ENCODE data around the gene GPD2.
"Not testable (repeated sequence)": the region's sequence is repeated elsewhere in the genome, so short reads cannot be mapped to it uniquely, and the experiment has no call there.

GPD2 gene

GRCh38 chr2:156476021-156476849 is 40.1 kb downstream of the GPD2 start:
- DNase-seq (ENCODE audit: low read depth in 2 of 2), result no peak

GRCh38 chr2:156476850-156477206 is 40.6 kb downstream of the GPD2 start:
- peak; percentile 57 to 58 for DNase-seq (ENCODE audit: low read depth in 2 of 2)

DNA sequence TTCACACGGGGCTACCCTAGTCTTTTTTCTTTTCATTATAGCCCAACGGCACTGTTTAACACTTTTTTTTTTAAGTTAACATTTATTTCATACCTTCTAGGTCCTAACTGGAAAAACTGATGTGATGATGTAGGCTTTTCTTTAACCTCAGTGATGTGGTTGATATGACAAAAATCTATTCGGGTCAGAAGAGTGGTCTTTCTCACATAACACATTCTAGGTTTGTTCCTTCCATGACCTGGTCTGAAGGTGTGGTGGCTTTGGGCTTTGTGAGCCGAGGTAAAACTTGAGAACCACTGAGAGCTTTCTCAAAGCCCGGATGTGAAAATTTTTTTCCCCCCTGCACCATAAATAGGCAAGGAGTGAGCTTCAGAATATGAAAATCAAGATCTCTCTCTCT is 44.2 kb downstream of the GPD2 start:
- no peak for DNase-seq (ENCODE audit: low read depth in 2 of 2)

DNA sequence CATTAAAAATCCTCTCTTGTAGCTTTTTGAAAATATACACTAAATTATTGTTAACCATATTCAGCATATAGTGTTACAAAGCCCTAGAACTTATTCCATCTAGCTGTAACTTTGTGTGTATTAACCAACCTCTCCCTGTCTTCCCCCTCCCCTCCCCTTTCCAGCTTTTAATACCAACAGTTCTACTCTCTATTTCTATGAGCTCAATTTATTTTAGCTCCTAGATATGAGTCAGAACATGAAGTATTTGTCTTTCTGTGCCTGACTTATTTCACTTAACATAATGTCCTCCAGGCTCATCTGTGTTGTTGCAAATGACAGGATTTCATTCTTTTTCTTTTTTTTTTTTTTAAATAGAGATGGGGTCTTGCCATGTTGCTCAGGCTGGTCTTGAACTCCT is 45.1 kb downstream of the GPD2 start:
- no peak for DNase-seq (ENCODE audit: low read depth in 2 of 2)

- DNase-seq (ENCODE audit: low read depth in 2 of 2), result no peak
These were observed 47.6 kb downstream of the GPD2 start for GRCh38 chr2:156483741-156484173.

- no peak for DNase-seq (ENCODE audit: low read depth in 2 of 2)
These were observed 50.0 kb downstream of the GPD2 start for GRCh38 chr2:156486147-156486546.

DNA sequence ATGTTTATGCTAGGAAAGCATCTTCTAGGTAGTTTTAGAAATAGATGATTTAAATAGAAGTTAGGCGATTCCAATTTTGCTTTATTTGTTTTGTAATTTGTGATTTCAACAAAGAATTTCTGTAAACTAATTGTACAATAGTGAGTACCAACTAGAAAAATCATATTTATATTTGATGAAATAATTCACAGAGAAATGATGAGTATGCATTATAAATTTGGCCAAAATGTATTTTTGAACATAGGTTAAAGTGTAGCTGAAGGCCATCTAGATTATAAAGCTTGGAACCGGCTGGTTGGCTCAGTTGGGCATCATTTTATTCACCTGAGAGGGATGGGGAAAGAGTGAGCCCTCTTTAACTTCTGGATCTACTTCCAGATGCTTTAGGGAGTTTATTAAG is 50.4 kb downstream of the GPD2 start:
- no peak for DNase-seq (ENCODE audit: low read depth in 2 of 2)

DNA sequence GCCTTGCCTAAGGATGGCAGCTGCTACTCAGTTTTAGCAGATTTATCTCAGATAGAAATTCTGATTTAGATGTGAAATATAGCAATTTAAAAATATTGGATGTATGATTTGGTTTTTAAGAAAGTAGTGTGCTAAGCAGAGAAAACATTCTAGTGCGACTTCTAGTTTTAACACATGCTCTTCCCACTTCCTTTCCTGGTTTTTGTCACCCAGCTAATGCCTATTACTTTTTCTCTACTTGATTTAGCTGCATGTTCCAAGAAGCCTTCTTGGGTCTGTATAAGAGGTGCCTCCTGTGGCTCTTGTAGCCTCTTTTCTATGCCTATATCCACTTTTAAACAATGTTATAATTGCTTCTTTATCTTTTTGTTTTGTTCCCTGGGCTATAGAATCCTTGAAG is 53.0 kb downstream of the GPD2 start:
- no peak for DNase-seq (ENCODE audit: low read depth in 2 of 2)

DNA sequence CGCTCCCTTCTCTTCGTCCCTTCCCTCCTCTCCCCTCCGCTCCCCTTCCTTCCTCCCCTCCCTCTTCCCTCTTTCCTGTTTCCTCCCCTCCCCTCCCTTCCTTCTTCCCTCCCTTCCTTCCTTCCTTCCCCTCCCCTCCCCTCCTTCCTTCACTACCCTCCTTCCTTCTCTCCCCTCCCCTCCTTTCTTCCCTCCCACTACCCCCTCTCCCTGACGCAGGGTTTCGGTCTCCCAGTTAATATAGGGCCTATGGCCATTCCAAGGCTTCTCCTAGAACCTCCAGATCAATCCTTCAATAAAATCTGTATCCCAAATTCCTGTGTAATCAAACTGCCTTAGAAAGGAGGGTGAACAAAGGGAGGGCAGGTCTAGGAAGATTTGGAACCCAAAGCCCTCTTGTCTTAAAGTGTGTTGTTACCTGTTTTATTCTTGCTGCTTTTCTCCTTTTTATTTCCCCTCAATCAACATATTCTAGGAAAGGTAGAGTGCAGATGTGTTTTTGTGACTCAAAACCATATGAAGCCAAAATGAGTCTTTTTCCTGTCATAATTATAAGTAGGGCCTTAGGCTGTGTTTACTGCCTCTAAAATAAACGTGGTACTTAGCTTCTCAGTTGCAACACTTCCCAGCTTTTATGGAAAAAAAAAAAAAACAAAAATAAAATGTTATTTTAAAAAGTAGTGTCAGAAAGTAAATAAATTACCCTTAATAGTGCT is 53.7 kb downstream of the GPD2 start:
- DNase-seq (ENCODE audit: low read depth in 2 of 2), result no peak

- no peak for DNase-seq (ENCODE audit: low read depth in 2 of 2)
These were observed 54.3 kb downstream of the GPD2 start for GRCh38 chr2:156490466-156490840.

DNA sequence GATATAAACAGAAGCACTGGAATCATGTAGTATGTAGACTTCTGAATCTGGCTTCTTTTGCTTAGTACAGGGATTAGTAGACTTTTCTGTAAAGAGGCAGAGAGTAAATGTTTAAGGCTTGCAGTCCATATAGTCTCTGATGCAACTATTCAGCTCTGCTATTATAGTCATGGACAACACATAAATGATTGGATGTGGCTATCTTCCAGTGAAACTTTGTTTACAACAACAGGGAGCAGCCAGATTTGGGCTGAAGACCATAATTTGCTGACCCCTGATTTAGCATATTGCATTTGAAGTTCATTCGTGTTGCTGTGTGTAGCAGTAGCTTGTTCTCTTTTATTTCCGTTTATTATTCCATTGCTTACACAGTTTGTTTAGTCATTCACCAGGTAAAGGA is 55.0 kb downstream of the GPD2 start:
- DNase-seq (ENCODE audit: low read depth in 2 of 2), result no peak

- DNase-seq (ENCODE audit: low read depth in 2 of 2), result no peak
These were observed 56.8 kb downstream of the GPD2 start for GRCh38 chr2:156492979-156493378.

GRCh38 chr2:156495998-156496397 is 59.8 kb downstream of the GPD2 start:
- not testable (repeated sequence) for DNase-seq (ENCODE audit: low read depth in 2 of 2)

- DNase-seq (ENCODE audit: low read depth in 2 of 2), result no peak
These were observed 69.5 kb downstream of the GPD2 start for GRCh38 chr2:156505696-156506095.

DNA sequence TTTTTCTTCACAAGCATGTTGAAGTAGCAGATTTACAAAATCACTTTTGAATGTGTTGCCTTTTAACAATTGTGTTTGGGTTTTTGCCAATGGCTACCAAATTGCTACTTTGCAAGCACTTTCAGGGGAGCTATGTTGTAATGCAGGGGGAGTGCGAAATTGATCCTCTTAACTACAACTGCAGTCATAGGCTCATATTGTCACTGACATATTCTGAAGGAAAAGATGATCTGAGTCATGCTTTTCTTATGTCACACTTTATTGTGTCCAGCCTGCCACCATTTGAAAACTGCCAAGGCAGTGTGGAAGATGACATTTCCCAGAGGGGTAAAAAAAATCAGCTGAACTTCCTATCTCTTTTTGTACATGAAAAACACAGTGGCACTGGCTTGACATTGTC is 74.9 kb downstream of the GPD2 start:
- no peak for DNase-seq (ENCODE audit: low read depth in 2 of 2)

DNA sequence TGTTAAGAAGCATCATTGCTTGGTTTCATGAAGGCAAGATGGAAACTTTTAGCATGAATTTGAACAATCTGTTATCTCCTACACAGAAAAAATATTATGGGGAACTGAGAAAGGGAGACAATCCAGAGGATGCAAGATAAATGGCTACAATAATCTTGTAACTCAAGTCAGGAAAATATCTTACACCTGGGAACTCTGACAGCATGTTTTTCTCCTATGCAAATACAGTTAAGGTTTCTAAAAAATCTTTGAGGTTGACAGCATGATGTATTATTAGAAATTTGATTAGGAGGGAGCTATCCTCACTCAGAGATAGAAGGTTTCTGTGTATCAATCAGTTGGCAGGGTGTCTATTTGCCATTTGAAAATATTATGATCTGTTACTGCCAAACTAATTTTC is 75.6 kb downstream of the GPD2 start:
- DNase-seq (ENCODE audit: low read depth in 2 of 2), result no peak

GRCh38 chr2:156512451-156512850 is 76.3 kb downstream of the GPD2 start:
- DNase-seq (ENCODE audit: low read depth in 2 of 2), result no peak

DNA sequence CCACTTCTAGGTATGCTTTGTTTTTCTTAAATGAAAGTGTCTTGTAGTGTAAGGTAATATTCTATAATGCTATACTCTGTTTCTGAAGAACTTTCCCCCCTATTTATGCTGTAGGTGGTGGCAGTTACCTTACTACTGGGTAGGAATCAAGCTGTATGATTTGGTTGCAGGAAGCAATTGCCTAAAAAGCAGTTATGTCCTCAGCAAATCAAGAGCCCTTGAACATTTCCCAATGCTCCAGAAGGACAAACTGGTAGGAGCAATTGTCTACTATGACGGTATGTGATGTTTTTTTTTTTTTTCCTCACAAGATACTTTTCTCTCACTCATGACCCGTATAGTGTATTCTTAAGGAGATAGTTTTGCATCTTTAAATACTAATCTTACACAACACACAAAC is 77.0 kb downstream of the GPD2 start:
- DNase-seq (ENCODE audit: low read depth in 2 of 2), result no peak

- no peak for DNase-seq (ENCODE audit: low read depth in 2 of 2)
These were observed 81.2 kb downstream of the GPD2 start for GRCh38 chr2:156517419-156517818.

DNA sequence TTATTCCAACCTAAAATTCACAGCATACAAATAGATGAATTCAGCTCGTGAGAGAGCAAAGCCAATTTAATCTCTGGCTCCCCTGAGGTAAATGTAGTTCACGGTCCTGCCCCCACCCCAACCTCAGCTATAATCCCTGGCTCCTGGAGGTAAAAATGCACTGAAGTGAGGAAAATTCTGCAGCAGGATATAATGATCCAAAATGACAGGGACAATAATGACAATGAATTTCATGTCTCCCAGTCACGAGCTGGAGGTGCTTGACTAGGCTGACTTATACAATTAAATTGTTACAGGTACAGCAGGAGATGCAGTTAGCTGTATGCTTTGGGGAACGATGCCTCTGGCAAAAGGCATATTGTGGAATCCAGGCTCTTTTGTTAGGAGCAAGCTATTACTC is 82.0 kb downstream of the GPD2 start:
- no peak for DNase-seq (ENCODE audit: low read depth in 2 of 2)

DNA sequence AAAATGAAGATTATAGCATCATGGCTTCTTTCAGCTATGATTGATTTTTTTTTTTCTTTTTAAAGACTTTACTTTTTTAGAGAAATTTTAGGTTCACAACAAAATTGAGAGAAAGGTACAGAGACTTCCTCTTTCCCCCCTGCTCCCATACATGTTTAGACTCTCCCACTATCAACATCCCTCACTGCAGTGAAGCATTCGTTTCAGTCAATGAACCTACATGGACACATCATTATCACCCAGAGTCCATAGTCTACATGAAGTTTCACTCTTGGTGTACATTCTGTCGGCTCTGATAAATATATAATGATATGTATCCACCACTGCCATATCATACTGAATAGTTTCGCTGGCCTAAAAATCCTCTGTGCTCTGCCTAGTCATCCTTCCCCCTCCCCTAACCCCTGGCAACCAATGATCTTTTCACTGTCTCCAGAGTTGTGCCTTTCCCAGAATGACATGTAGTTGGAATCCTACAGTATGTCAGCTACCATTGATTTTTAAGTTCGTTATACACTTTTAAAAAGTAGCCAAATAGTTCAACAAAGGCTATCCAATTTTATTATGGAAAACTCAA is 86.8 kb downstream of the GPD2 start:
- DNase-seq (ENCODE audit: low read depth in 2 of 2), result no peak

DNA sequence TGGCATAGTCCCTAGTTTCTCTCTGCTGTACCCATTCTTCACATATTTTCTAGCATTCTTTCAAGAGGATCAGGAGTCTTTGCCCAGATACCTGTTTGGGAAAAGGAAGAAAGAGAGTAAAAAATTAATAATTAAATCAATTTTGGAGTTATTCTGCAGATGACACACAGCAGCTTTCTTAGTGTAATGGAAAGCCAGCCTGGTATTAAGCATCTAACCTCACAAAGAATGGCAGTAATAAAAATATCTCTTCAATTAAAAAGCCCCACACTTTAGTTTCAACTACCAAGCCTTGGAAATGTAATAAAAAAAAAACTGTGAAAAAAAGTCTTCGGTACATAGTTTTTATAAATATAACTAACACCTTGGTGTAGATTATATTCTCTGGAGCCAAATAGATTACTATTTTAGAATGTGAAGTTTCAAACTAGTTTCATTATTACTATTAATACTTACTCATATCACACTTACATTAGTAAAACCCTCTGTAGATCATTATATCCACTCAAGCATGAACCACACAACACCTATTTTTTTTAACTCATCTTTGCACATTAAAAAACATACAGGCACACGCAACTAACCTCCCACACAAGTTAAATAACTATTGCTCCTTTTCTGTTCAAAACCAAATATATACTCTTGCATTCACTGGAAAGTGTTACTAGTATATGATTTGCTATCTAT is 90.9 kb downstream of the GPD2 start:
- DNase-seq (ENCODE audit: low read depth in 2 of 2), result no peak

Measured in fibroblast of skin of left biceps (primary cell).